Left cardiac atrium (tissue), 4 donors: Measurements from ENCODE around the gene MLST8. TPM values are rescaled to one million over a fixed set of nuclear protein-coding genes. Genes with fewer than 3 reads are reported as not detected.

Source experiments
- ATAC-seq, 2 donors: fragments of 200-7000 bp; cut with Tn5 transposase; one replicate each; pipeline ENCODE4 v1.9.1; 2020; ENCODE audit warnings: mild to moderate bottlenecking in 2 of 2, moderate library complexity in 2 of 2
- DNase-seq: peaks from one replicate; pipeline ENCODE4 v3.0.0-alpha.2; 2020
- intact Hi-C, 2 donors: fragments of 100-400 bp; cut with DNase I; formaldehyde crosslinking; loops; one replicate each; pipeline versions ENCODE4 v1.14.1 to v1.15.1; 2022 to 2023
- total RNA-seq, 2 donors: library from RNA; stranded (reverse); fragmentation: NEBNext Ultra II Directional; extraction: Animal tissue kit (Norgen Biotek cat#: 25700); gene quantifications; one replicate each; pipeline ENCODE4 v1.2.1, GENCODE V29; 2021
- donor health status: DM: no; HTN: yes; CAD: no.
- donor health status: DM: no; HTN: yes; CAD: no; lungs with severe emphysema.
- donor health status: DM: yes; HTN: yes; CAD: no.
- donor health status: Dilated cardiomyopathy.

Gene MLST8
- total RNA-seq, 2 donors from 2014 or later, result 24.9 to 26.9 TPM

GRCh38 chr16:2184962-2185361, 20.3 kb upstream of the MLST8 start:
- intact Hi-C loops, result no loop called here
- DNase-seq, result no peak
- ATAC-seq, result no peak

GRCh38 chr16:2186064-2186463, 19.2 kb upstream of the MLST8 start:
- intact Hi-C loops, result no loop called here
- DNase-seq, result no peak
- ATAC-seq, result no peak

GRCh38 chr16:2186505-2186904, 18.7 kb upstream of the MLST8 start:
- DNase-seq (no peak), ATAC-seq (no peak)
- intact Hi-C loops, result no loop called here

- DNase-seq (no peak), ATAC-seq (no peak)
- intact Hi-C loops, result no loop called here
These were observed 18.0 kb upstream of the MLST8 start for GRCh38 chr16:2187212-2187611.

GRCh38 chr16:2188395-2188794, 16.9 kb upstream of the MLST8 start:
- no peak for DNase-seq
- no peak for ATAC-seq
- intact Hi-C loops, result no loop called here

DNA sequence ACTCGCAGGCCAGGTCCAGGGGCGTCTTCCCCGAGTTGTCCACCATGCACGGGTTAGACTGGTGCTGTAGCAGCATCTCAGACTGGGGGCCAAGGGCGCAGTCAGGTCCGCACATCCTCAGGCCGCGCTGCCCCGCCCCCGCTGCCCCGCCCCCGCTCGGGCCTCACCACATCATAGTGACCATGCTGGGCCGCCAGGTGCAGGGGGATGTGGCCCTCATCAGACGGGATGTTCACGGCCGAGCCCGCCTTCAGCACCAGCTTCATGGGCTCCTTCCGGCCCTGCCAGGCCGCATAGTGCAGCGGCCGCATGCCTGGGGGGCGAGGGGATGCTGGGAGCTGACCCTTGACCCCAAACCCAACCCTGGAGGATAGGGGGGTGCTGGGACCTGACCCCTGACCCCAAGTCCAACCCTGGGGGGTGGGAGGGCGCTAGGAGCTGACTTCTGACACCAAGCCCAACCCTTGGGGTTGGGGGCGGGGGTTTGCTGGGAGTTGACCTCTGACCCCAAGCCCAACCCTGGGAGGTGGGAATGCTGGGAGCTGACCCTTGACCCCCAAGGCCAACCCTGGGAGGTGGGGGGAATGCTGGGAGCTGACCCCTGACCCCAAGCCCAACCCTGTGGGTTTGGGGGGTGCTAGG, 15.9 kb upstream of the MLST8 start:
- intact Hi-C loops, result no loop called here
- DNase-seq, result no peak

GRCh38 chr16:2190002-2190658, 15.1 kb upstream of the MLST8 start:
- DNase-seq, result no peak
- no peak for ATAC-seq
- intact Hi-C loops, result no loop called here

More for the DNA sequence above, 15.9 kb upstream of the MLST8 start:
- no peak for ATAC-seq

GRCh38 chr16:2190659-2191445, 14.4 kb upstream of the MLST8 start:
- DNase-seq, result no peak
- peak in 1 of 2 donors; percentile 5 for ATAC-seq
- intact Hi-C loops, result no loop called here

DNA sequence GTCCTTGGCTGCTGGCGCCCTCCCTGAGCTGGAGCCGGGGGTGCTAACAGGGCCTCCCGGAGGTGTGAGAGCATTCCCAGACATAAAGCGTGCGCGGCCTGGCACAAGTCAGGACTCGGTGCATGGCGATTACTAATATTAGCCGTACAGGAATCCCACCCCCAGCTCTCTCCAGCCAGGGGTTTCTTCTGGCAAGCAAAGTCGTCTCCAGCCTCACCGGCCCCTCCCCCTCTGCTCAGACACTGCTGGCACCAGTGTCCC, 13.9 kb upstream of the MLST8 start:
- DNase-seq (no peak), ATAC-seq (peak; percentile 25 to 49)
- intact Hi-C loops, result no loop called here

DNA sequence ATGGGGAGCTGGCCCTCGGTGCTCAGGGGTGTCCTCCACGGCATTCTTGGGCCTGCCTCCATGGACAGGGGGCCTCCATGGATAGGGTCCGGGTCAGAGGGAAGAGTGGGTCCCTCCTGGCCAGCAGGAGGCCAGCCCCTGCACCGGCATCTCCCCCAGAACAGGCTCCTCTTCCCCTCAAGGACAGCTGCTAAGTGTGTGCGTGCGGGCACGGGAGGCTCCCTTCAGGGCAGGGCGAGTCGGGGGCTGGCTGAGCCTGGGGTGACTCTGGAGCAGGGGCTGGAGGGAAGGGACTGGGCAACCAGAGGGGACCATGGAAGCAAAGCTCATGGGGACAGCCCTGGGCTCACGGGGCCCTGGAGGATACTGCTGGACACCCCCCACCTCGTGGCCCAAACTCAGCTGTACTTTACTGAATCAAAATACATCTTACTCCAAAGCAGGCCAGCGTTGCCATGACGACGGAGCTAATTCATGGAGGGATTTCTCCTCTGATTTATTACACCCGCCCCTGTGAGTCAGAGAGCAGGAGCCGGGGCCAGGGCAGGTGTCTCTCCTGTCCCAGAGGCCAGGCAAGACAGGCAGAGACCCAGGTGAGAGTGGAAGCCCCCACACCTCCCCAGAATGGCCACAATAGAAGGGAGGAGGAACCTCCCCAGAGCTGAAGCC, 11.0 kb upstream of the MLST8 start:
- intact Hi-C loops, result no loop called here
- ATAC-seq (no peak), DNase-seq (no peak)

DNA sequence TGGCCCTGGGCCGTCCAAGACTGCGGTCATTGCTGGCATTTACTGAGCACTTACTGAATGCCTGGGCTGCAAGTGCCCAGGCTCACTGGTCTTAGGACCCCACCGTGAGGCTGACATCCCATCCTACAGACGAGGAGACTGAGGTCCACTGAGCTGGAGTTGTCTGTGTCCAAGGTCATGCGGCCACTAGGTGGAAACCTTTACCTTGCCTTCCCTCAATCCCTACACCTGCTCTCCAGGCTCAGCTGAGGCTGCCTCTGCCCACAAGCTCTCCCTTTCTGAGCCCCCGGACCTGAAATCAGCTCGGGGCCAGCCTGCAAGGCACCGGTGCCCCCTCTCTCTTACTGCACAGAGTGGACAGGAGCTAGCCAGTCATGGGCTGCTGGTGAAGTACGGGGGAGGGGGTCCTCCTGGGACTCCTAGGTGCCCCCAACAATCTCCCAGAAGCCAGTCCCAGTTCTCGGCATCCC, 10.4 kb upstream of the MLST8 start:
- ATAC-seq (peak; percentile 29 to 57), DNase-seq (no peak)
- intact Hi-C loops, result no loop called here

DNA sequence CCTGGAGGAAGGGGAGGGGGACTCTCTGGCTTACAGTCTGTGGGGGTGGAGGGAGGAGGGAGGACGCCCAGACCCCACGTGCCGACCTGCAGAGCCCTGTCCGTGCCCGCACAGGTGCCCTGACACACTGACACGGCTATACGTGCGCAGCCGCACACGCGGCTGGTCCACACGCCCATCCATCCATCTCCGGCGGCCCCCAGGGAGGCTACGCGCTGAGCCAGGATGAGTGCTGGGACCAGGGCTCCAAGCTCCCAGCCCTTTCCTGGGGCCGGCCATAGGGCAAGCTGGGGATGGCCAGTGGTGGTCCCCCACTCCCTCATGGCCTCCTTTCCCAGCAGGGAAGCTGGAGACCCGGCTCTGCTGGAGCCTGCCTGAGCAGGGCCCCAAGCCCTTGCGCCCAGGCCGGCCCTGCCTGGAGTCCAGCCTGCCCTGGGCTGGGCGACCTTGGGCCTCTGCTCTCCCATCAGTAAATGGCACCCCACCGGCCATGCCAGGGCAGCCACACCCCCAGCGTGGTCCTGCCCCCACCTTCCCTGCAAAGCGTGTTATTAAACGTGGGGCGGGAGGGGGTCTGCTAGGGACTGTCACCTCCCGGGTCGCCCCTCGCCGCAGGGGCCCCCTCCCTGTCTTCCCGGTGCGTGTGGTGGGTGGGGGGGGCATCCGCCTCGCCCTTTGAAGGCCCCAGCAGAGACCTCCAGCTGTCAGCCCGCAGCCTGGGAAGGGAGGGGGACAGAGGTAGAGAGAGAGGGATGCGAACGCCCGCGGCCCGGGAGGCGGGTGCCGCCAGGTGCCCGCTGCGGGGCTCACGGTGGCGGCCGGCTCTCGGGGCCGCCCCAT, 9.7 kb upstream of the MLST8 start:
- intact Hi-C loops, result no loop called here
- peak; percentile 3 to 8 for ATAC-seq
- no peak for DNase-seq

DNA sequence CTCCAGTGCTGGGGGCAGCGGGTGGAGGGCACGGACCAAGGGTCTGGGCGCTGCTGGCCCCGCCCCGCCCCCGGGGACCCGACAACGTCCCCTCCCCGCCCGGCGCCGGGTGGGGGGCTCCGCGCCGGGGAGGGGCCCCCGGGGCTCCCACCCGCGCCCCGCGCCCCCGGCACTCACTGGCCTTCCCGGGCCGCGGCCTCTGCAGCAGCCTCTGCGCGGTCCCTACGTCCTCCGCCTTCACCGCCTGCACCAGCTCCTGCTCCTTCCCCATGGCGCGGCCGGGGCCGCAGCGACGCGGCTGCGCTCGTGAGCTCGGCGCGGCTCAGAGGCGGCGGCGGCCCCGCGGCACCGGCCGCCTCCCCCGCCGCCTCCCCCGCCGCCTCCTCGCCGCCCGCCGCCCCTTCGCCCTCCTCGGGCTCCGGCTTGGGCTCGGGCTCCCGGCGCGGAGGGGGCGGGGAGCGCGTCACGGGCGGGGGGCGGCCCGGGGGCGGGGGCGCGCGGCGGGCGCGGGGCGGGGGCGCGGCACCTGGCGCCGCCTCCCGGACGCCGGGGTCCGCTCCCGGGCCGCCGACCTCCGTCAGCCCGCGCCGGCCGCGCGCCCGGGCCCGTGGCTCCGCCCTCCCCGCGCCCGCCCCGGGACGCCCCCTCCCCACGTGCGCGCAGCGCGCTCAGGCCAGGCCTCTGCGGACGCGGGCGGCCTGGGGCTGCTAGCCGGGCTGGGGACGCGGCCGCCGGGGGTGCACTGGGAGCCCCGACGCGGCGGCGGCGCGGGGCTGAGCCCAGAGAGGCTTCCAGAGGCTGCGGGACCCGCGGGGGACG, 8.9 kb upstream of the MLST8 start, which contains the start of gene CASKIN1:
Gene CASKIN1 (minus strand): TSS at position 444 of the 819 bp plus-strand sequence. CDS start 173 bp downstream, at position 271.
- intact Hi-C loops, result no loop called here
- DNase-seq (no peak), ATAC-seq (peak in 1 of 2 donors; percentile 50)

DNA sequence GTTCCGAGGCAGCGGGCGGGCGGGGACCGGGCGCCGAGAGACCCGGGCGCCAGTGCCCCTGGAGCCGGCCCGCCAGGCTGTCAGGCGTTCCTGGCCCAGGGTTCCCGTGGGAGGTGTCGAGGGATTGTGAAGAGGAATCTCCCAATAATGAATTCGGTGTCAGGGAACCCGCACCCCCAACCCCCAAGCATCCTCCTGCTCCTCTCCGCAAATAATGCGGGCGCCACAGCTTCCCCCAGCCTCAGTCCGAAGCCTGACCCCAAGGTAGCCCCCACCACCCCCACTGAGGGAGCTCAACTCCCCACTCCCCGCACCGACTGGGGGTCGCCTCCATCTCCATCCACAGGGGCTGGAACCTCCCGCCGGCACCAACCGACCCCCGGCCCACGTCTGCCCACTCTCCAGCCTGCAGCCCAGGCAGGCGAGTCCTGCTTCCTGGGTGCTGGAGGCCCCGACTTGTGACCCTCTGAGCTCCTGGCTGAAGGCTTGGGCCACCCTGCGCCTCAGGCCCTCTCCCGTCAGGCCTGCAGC, 8.2 kb upstream of the MLST8 start:
- intact Hi-C loops, result no loop called here
- no peak for ATAC-seq
- DNase-seq, result no peak

DNA sequence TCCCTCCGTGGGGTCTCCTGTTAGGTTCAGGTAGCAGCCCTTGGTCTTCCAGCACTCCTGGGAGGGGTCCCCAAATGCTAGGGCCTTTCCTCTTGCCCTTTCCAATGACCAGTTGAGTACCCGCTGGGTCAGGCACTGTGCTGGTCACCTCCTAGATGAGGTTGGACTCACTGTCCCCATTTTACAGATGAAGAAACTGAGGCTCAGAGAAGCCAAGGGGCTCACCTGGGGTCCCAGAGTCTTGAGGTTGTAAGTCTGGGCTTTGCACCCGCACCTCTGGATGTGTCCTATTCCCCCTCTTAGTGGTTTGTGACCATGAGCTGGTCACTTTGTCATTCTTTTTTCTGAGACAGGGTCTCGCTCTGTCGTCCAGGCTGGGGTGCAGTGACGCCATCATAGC, 7.5 kb upstream of the MLST8 start:
- DNase-seq (no peak), ATAC-seq (no peak)
- intact Hi-C loops, result no loop called here

- no peak for DNase-seq
- intact Hi-C loops, result no loop called here
- ATAC-seq, result no peak
These were observed 7.0 kb upstream of the MLST8 start for GRCh38 chr16:2198283-2198682.

DNA sequence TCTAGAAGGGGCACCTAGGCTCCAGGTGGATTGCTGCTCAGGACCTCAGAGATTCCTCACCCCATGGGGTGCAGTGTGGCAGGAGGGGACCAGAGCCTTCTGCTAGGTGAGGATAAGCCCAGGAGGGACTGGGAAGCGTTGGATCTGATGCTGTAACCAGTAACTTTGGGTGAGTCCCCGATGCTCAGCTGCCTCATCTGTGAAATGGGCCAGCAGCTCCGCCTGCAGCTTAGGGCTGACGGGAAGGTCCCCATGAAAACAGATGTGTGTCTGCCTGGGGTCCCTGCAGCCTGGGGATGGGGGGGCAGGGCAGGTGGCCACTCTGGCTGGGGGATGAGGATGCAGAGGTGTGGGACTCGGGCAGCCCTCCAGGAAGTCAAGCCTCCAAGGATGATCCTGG, 6.2 kb upstream of the MLST8 start:
- no peak for DNase-seq
- intact Hi-C loops, result no loop called here
- ATAC-seq, result no peak

DNA sequence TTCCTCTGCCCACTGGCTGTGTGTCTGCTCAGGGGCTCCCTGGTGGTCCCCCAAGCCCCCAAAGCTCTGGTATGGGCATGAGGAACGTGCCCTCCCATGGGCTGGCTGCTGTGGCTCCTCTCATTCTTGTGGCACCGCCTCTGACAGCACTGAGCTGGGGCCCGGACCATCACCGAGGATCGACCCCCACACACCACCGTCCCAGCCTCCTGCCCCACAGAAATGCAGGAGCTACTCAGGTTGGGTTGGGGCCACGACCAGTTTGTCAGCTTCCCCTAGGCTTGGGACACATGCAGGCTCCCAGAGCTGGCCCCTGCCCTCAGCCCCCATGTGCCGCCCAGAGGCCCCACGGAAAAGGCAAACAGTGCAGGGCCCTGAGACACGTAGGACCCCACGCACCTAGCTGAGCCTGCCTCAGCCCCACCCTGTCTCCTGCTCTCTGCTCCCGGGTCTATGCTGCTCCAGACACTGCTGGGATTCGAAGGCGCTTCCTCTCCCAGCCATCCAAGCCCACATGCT, 5.6 kb upstream of the MLST8 start:
- DNase-seq (no peak), ATAC-seq (no peak)
- intact Hi-C loops, result no loop called here
